Suppressor macrophage treated with lipopolysaccharide for 1 hour (primary cell): ENCODE results near the gene EHHADH.

ENCODE experiments used
- DNase-seq, 3 donors: peaks; one replicate each; pipeline ENCODE4 v3.0.0-alpha.2; 2020 to 2022

The EHHADH gene

DNA sequence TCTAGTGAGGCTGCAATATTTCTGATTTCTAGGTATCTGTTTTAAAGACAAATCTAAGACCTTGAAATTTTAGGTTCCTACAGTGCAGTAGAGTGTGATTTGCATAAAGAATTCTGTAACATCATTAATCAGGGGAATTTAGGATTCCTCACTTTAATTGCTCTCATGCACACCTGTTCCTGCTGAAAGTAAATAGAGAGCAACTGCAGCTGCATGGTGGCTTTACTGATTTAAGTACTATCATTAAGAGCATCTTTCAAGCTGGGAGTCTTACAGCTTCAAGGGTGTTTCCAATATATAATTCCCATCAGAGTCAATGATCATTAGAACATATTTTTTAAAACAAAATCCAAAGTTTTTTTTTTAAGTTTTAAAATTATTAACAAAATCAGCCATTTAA lies 65.0 kb downstream of the EHHADH start:
- no peak for DNase-seq

DNA sequence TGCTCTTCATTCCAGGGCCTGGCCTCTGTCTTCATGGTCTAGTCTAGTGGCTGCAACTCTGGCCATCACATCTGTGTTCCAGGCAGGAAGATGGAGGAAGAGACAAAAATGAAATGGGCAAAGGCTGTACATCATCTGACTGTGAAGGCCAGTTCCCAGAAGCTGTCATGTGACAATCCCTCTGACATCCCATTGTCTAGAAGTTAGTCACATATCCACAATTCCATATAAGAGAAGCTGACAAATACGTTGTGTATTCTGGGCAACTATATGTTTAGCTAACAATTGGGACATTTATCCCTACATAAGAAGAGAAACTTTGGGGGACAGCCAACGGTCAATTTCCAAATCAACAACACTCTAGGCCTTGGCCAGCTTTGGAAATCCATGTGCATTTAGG lies 66.5 kb downstream of the EHHADH start:
- DNase-seq: no peak

DNA sequence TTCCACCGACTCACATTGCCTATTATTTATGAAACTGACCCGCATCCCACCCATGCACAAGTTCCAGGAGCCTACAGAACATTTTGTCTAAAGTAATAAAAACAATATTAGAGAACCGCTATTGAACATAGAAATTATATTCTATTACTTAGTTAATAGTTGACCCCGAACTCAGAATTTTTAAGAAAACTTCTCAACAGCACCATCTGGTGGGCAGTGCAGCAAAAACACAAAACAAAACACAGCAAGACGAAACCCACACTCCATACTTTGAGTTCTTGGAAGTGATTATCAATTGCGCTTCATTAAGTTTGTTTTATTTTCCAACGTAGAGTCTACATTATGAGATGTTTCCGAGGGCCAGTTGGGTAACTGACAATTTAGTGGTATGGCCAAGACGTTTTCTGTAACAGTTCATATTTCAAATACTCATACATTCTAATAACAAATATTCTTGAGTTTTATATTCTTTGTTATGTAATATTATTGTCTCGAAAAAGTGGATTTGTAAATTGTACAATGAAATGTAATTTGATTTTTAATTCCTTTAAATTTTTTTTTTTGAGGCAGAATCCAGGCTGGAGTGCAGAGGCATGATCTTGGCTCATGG lies 77.0 kb downstream of the EHHADH start:
- peak; percentile 57 to 62 (median 57) for DNase-seq

DNA sequence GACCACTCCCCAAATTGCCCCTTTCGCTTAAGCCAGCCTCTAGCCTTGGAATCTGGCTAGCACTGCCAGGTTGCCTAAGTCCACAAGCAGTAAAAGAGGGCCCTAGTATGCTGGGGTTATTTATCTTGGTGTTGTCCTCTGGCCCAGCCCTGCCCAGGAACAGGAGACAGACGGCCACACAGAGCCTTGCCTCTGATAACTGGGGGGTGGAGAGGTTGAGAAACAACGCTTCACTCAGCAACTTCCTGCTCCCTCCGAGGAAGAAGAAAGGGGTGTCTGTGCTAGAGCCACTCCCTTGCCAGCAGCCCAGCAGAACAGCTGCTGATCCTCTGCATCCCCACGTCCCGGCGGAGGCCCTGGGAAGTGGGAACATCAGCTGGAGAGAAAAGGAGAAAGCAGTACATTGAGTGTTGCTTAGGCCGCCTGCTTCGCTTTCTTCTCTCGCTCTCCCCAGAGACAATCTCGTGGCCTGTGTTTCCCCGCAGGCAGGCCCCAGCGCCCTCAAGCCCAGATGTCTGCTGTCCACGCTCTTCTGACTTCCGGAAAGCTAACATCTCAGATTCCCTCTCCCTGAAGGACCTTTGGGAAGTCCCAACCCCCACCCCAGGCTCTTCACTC lies 78.4 kb downstream of the EHHADH start:
- peak; percentile 30 to 44 (median 44) for DNase-seq

DNA sequence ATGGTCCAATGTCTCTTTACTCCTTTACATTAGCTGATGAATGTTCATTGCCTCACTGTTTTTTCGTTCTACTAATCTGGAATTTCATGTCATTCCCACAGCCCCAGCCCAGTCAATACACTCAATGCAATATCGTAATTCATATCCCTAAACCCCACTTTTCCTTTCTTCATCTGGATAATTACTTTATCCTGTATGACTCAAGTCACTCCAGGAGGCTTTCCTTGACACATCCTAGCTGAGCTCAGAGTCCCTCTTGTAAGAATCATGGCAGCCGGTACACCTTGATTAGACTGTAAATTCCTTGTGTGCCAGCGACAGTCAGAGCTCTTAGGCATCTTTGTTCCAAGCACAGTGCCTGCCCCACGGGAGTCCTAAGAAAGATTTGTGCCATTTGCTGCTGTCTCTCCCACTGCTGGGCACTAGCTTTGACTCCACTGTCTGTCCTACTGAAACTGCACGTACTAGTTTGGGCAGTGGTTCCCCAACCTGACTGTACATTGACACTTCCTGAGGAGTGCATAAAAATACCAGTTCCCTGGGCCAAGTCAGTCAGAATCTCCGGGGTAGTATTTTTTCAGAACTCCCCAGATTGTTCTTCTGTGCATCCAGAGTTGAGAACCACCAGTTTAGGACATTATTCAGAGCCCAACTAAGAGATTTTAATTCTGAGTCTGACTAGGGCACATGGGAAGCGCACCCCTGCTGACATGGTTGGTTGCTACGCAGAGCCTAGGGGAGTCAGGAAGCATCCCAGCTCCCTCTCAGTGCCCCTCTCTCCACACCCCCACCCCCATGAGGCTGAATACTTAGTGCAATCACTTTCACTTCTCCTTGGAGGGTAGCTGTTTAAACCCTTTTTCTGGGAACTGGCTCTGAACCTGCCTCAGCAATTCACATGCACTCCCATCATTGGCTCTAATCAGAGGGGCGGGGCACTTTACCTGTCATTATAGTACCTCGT lies 81.5 kb downstream of the EHHADH start:
- DNase-seq: no peak

DNA sequence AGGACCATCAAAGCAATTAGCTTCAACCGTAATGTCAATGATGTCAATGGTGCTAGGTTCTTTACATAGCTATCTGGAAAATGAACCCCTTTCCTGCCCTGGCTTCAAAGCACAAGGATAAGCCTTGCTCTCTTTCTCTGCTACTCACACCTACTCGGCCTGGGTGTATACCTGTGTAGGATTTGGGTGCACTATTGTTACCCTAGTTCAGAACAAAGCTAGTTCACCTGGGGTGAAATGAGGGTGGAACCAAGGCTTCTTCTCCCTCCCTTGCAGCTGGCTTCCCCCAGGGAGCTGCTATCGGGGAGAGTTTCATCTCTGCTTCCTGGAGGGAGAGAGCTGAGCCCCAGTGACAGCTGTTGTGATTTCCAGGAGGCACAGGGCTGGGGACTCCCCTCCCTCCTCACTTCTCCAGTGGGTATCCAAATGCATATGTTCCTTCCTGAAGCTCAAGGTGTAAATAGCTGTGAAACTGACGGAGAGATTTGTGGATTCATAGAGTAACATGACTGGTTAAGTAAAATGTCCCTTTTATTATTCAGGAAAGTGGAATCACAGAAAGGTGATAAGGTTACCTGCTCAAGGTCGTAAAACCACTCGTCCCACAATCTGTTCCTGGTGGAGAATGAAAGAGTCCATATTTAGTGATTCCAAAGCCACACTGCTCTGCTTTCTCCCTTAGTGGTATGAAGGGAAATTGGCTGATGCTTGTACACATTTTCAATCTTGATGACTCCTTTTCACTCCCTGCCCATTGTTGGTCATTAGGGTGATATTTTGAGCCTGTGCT lies 89.2 kb downstream of the EHHADH start:
- no peak for DNase-seq

DNA sequence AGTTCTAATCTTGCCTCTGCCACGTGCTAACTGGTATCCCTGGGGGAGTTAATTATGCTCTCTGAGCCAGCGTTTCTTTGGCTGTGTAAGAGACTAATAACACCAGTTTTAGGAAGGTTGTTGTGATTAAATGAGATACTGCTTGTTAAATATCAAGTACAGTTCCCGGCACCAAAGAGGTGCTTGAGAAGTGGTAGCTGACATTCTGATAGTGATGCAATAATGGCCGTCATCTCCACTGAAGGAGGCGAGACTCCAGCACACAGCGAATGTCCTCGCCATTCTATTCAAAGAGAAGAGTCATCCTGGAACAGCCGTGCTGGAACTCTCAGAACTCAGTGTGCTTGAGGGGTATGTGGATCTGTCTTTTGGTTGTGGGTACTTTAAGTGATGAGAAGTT lies 91.2 kb downstream of the EHHADH start:
- no peak for DNase-seq

DNA sequence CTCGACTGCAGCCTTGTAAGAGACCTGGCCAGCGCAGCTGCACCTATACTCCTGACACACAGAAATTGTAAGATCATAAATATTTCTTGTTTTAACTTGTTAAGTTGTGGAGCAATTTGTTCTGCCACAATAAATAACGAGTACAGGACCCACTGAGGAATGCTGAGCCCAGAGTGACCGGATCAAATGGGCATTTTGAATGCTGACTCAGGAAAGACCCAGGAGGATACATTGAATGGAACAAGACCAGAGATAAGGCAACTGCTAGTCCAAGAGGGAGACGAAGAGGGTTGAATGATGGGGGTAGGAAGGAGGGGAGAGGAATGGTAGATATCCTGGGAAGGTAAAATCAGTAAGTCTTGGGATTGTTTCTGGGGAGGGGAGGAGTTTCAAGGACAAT lies 92.1 kb downstream of the EHHADH start:
- no peak for DNase-seq

DNA sequence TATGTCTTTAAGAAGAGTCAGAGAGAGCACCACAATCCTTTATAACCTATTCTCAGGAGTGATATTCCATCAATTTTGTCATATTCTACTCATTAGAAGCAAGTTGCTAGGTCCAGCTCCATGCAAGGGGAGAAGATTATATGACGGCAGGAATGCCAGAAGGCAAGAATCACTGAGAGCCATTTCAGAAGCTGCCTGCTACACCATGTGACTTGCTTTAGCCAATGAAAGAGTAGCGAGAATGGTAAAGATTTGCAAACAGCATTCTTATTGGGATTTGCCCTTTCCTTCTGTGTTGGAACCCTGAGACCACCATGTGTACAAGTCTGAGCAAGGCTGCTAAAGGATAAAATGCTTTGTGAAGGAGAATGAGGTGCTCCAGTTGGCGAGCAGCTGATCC lies 96.5 kb downstream of the EHHADH start:
- DNase-seq: no peak

DNA sequence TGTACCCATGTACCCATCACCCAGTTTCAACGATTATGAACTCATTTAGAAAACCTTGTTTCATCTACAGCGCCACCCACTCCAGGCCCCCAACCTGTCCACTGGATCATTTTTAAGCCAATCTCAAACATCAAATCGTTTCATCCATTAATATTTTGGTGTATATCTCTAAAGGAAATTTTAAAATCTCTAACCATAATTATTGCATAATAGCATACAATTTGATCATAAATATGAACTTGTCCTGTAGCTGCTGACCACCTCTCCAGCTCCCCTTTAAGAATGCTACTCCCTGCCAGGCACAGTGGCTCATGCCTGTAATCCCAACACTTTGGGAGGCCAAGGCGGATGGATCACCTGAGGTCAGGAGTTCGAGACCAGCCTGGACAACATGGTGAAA lies 98.2 kb downstream of the EHHADH start:
- DNase-seq: no peak

DNA sequence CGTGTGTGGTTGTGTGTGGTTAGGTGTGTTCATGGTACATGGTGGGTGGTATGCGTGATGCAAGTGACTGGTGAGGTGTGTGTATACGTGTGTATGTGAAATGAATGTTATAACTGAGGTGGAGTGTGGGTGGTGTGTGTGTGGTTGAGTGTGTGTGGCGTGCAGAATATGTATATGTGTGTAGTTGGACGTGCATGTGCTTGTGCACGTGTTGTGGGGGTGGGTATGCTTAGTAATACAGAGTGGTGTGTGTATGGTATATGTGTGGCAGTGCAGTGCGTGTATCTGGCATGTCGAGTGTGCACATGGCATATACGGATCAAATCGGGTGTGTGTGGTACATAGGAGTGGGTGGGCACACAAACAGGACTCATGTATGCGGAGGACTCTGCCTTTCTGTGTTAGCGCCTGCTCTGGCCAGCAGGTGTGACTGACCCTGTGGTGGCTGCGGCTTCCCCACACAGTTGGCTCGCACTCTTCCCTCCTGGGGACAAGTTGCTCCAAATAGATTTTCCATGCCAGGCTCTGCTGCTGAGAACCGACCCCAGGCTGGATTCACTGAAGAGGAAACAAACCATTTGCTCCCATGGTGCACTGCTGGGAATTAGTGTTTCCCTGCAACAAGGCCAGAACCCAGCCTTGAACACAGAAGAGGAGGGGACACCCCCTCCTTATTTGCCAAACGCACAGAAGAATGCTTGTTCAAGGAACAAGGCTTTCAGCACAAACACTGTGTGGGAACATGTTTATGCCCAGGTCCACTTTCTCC lies 99.8 kb downstream of the EHHADH start:
- DNase-seq: no peak

DNA sequence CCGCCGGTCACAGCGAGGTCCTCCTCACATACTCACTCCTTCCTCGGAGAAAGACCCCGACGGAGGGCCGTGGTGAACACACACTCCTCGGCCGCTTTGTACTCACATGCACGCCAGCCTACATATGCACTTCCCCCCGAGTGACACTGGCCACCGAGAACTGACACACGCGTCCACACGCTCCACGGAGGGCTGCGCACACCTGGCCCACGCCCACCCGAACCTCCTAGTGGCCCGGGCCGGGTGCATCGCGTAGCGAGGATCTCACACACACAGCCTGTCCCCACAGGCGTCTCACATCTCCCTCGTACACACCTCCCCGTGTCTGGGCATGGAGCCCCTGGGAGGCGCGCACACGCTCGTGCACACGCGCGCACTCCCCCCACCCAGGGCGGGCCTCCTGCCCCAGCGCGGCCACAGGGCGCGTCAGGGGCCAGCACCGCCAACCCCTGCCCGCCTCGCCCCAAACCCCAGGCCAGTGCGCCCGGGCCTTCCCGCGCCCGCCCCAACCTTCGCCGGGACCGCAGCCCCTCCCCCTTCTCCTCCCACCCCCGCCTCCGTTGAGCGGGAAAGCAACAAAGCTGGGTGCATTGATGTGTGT lies 100.6 kb downstream of the EHHADH start:
- DNase-seq: peak in 1 of 3 donors; percentile 5

DNA sequence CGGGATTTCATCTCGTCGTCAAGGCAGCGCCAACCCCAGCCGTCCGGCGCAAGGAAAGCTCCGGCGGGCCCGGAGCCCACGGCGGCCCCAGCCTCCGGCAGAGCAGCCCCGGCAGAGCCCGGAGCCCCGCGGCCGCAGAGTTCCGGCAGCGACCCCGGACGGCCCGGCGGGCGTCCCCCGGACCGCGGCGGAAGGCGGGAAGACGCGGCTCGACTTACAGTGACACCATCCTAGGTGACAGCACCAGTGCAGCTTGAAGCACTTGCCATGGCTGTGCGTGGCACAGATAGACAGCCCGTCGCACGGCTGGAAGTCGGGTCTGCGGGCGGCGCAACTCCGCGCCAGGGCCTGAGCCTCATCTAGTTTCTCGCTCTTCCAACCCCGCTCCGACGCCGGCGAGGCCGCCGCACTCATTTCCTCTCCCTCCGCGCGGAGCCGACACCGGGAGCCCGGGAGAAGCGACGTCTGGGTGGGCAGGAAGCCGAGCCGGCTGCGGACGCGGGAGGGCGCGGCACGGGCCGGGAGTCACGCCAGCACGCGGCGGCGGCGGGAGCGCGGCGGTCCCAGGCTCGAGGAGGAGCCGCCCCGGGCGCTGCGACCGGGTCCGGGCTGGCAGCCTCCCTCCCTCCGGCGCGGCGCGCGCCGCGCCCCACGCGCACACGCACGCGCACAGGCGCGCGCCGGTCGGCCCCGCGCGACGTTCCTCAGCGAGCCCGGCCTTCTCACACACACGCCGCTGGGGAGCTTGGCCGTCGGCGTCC lies 101.3 kb downstream of the EHHADH start, which contains the start of gene C3orf70:
C3orf70 (minus strand) TSS at position 651 of the 761 bp plus-strand sequence; CDS start at position 414, 237 bp downstream.
- peak; percentile 38 to 76 (median 56) for DNase-seq

DNA sequence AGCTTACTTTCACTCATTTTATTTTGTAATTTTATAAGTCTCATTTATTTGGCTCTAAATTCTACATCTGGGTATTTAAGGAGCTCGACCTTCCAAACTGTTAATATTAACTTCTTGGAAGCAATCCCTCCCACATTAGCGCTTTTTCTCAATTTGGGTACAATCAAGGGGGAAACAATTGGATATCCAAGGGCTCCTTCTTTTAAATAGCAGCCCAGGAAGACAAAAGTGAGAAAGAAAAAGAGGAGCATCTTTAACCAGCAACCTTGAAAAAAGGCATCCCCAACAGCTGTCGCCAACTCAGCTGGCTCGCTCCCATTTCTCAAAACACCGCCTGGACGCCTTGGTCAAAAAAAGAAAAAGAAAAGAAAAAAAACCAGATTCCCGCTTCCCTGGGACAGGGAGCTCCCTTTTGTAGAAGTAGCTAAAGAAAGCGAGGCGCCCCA lies 101.9 kb downstream of the EHHADH start:
- no peak for DNase-seq

DNA sequence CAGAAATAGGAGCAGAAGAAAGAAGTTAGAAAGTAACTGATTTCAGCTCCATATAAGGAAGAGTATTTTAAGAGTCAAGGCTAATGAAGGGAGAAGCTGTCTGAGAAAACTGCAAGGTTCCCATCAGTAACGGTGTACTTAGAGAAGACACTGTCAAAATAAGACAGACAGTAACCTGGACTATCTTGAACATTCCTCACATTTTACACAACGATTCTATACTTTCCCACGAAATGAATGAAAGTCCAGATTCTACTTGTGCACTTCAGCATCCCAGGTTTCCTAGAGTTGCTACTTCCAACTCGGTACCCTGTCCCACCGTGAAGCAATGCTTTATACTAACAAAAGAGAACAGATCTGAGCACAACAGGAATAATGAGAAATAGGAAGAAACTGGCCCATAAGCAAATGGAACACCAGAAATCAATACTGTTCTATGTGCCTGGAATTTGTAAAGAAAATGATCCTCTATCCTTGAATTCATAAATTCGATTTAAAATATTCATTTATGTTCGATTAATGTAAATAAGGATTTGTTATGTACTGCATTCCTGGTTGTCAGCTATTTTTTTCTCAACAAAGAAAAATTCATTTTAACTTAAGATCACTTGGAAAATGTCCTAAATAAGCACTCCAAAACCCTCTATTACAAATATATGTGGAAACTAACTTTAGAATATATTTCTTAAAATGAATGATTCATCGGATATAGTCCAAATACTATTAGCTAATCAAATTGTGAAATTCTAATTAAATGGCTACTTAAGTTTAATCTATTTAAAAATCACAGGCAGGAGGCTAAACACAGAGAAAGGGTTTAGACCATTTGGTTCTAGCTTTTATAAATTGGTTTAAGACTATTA lies 102.5 kb downstream of the EHHADH start:
- DNase-seq: no peak

DNA sequence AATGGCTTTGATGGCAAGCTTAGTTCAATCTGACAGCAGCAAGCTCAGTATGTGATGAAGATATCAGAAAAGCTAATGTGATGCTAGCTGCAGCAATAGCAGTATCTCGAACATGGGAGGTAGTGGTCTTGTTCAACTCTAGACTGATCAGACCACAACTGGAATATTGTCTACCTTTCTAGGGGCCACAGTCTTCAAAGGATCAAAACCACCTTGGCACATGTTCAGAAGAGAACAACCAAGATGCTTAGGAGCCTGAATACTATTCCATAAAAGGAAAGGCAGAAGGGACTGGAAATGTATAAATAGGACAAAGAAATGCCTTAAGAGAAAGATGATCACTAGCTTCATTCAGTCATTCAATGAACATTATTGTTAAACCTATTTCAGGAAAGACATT lies 103.3 kb downstream of the EHHADH start:
- DNase-seq: no peak

DNA sequence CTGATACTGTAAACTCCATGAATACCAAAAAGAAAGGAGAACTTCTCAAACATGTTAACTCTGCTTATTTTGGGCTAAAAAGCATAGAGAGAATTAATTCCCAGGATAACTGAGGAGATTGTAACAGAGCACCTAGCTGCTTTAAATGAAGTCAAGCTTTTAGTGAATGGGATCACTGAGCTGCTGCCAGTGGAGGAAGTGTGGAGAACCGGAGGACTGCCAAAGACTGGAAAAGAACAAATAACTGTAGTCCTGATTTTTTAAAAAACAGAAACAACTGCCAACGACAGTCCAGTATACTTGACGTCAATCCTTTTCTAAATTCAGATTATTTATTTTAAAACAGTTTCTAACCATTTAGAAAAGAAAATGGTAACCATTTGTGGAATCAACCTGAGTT lies 104.3 kb downstream of the EHHADH start:
- DNase-seq: no peak

DNA sequence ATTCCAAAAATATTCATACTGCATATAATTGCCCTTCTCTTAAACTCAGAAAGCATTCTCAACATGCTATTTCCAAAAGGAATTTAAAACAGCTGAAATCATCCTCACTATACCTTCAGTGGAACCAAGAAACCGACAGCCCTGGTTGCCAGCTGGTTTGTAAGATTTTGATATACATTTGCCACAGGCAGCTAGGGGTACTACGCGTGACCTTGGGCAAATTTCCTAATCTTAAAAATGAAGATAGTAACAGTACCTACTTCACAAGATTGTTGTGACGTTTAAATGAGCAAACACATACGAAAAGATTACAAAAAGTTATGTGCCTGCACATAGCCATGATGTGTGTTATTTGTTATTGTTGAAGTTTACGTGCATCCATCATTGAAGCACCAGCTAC lies 108.3 kb downstream of the EHHADH start:
- no peak for DNase-seq

DNA sequence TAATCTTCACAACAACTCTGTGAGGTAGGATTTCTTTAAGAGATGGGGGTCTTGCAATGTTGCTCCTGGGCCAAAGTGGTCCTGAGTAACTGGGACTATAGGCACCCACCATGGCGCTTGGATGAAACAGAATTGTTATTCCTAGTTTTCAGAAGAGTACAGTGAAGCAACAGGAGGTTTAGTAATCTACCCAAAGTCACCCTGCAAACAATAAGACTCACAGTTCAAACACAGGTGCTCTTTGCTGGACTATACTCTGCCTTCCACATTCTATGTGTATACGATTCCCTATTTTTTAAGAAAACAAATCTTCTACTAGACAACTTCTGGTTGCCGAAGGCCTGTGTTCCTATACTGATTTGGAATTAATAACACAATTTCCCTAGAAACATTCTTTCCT lies 109.1 kb downstream of the EHHADH start:
- DNase-seq: no peak
